Measurements from ENCODE around the gene LGR6.

- no peak for TF ChIP-seq CTCF (IDR thresholded peaks at IDR 0.05)
- TF ChIP-seq EZH2 (IDR thresholded peaks at IDR 0.05; ENCODE audit: borderline replicate concordance, insufficient read depth, low read depth, low read length, poor library complexity, severe bottlenecking) = no peak
Observed at GRCh38 chr1:202186327-202186726, 7.3 kb upstream of the LGR6 start.
